GM18517 (cell line): ENCODE data around the gene SMIM22.

Experiments
- ATAC-seq: cut with Tn5 transposase; IDR thresholded peaks from one replicate; pipeline ENCODE4 v1.9.1; 2021; ENCODE audit warnings: mild to moderate bottlenecking, moderate library complexity; ENCODE audit not compliant: unreplicated experiment

The SMIM22 gene

GRCh38 chr16:4814542-4815173, 19.5 kb downstream of the SMIM22 start:
- ATAC-seq = no peak

GRCh38 chr16:4820652-4821051, 25.5 kb downstream of the SMIM22 start:
- no peak for ATAC-seq

GRCh38 chr16:4825196-4825595, 30.0 kb downstream of the SMIM22 start:
- ATAC-seq = no peak

- no peak for ATAC-seq
Observed at GRCh38 chr16:4826526-4826925, 31.4 kb downstream of the SMIM22 start.

GRCh38 chr16:4826980-4827379, 31.8 kb downstream of the SMIM22 start:
- ATAC-seq = no peak

GRCh38 chr16:4828567-4829321, 33.6 kb downstream of the SMIM22 start:
- ATAC-seq = no peak

GRCh38 chr16:4830408-4830807, 35.2 kb downstream of the SMIM22 start:
- ATAC-seq = no peak

- ATAC-seq = no peak
Observed at GRCh38 chr16:4831616-4832015, 36.4 kb downstream of the SMIM22 start.

- ATAC-seq = no peak
Observed at GRCh38 chr16:4832698-4833343, 37.7 kb downstream of the SMIM22 start.

- ATAC-seq = no peak
Observed at GRCh38 chr16:4833584-4833983, 38.4 kb downstream of the SMIM22 start.

- ATAC-seq = no peak
Observed at GRCh38 chr16:4836727-4837126, 41.6 kb downstream of the SMIM22 start.

- ATAC-seq = no peak
Observed at GRCh38 chr16:4837733-4838501, 42.7 kb downstream of the SMIM22 start.

GRCh38 chr16:4839942-4840341, 44.8 kb downstream of the SMIM22 start:
- ATAC-seq = no peak

GRCh38 chr16:4840984-4841383, 45.8 kb downstream of the SMIM22 start:
- ATAC-seq = no peak
